DMS153 treated with DMSO at 0.1 percent for 48 hours (cell line): ENCODE results near the gene ELMOD3.
"Not testable (repeated sequence)": the region's sequence is repeated elsewhere in the genome, so short reads cannot be mapped to it uniquely, and the experiment has no call there.

Experiments used
- DNase-seq: peaks from one replicate; lab custom pipeline; 2025; ENCODE audit not compliant: unreplicated experiment; lab: John Stamatoyannopoulos, UW

ELMOD3 gene

DNA sequence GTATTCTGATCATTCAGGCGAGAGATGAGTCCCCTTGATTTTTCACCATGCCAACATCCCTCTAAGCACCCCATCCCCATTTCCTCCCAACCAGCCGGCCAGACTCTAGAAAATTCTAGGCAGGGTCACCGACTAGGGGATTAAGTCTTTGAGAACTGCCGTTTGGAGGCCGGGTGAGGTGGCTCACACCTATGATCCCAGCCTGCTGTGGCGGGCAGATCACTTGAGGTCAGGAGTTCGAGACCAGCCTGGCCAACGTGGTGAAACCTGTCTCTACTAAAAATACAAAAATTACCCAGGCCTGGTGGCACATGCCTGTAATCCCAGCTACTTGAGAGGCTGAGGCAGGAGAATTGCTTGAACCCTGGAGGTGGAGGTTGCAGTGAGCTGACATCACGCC is 85.0 kb downstream of the ELMOD3 start:
- DNase-seq: not testable (repeated sequence)

DNA sequence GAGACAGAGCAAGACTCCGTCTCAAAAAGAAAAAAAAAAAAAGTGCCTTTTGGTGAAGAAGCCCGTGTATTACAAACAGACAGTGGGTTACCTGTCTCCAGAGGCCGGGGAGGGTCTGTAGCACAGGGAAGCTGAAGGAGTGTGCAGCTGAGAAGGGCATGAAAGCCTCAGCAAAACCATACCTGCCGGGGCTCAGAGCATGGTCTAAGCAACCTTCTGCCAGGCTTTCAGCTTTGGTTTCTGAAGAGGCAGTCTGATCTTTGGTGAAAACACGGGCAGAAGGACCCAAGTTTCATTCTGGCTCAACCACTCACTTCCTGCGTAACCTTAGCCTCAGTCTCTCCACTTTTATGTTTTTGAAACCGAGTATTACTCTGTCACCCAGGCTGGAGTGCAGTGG is 85.4 kb downstream of the ELMOD3 start:
- no peak for DNase-seq

DNA sequence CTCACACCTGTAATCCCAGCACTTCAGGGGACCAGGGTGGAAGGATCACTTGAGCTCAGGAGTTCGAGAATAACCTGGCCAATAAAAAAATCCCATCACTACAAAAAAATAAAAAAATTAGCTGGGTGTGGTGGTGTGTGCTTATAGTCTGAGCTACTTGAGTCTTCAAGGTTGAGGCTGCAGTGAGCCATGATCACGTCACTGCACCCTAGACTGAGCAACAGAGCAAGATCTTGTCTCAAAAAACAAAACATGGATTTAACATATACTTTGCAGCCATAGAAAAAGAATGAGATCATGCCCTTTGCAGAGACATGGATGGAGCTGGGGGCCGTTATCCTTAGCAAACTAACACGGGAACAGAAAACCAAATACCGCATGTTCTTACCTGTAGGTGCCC is 86.2 kb downstream of the ELMOD3 start:
- DNase-seq: no peak
